Trophoblast cell (in vitro differentiated cells and primary cell): ENCODE data around the gene MEAF6.
A peak's percentile ranks its signal among the peaks of the same experiment; 100 is the strongest.
"Not testable (repeated sequence)": the region's sequence is repeated elsewhere in the genome, so short reads cannot be mapped to it uniquely, and the experiment has no call there.

Experiments used
- DNase-seq, 2 donors: peaks; one replicate each; pipeline ENCODE4 v3.0.0-alpha.2; 2016
- H2AFZ ChIP-seq: 2 replicates; pipeline ENCODE4 v1.6.1; 2013; ENCODE audit warnings: low read length, moderate library complexity, mild to moderate bottlenecking; ENCODE audit not compliant: insufficient read depth, poor library complexity
- H2AK5ac ChIP-seq: 2 replicates; pipeline ENCODE4 v1.6.1; 2013; ENCODE audit warnings: mild to moderate bottlenecking, low read length
- H2BK120ac ChIP-seq: 2 replicates; pipeline ENCODE4 v1.6.1; 2013; ENCODE audit warnings: low read length, mild to moderate bottlenecking, moderate library complexity; ENCODE audit not compliant: insufficient read depth, poor library complexity
- H2BK12ac ChIP-seq: 2 replicates; pipeline ENCODE4 v1.6.1; 2013; ENCODE audit warnings: mild to moderate bottlenecking, low read length, moderate library complexity
- H2BK5ac ChIP-seq: 2 replicates; pipeline ENCODE4 v1.6.1; 2013; ENCODE audit warnings: low read length, low read depth, moderate library complexity, mild to moderate bottlenecking; ENCODE audit not compliant: poor library complexity
- H3K14ac ChIP-seq: 2 replicates; pipeline ENCODE4 v1.6.1; 2013; ENCODE audit warnings: mild to moderate bottlenecking, low read length
- H3K18ac ChIP-seq: 2 replicates; pipeline ENCODE4 v1.6.1; 2013; ENCODE audit warnings: mild to moderate bottlenecking, low read length
- H3K23ac ChIP-seq: 2 replicates; pipeline ENCODE4 v1.6.1; 2013; ENCODE audit warnings: low read length
- H3K27ac ChIP-seq: 2 replicates; pipeline ENCODE4 v1.5.1; 2013; ENCODE audit warnings: low read depth, mild to moderate bottlenecking, inconsistent platforms, low read length, moderate library complexity
- H3K27me3 ChIP-seq: 2 replicates; pipeline ENCODE4 v1.6.1; 2013; ENCODE audit warnings: inconsistent platforms, mild to moderate bottlenecking, low read length, moderate library complexity; ENCODE audit not compliant: insufficient read depth
- H3K36me3 ChIP-seq, 2 experiments: 1 replicate in 1 of 2; 2 replicates in 1 of 2; pipeline ENCODE4 v1.6.1; 2013; ENCODE audit warnings: low read length in 2 of 2, mild to moderate bottlenecking in 2 of 2, moderate library complexity in 1 of 2; ENCODE audit not compliant: insufficient read depth in 2 of 2, control insufficient read depth in 1 of 2
- H3K4ac ChIP-seq: 2 replicates; pipeline ENCODE4 v1.6.1; 2013; ENCODE audit warnings: low read depth, mild to moderate bottlenecking, low read length, moderate library complexity
- H3K4me1 ChIP-seq, 2 experiments: 1 replicate in 1 of 2; 2 replicates in 1 of 2; pipeline ENCODE4 v1.6.1; 2013; ENCODE audit warnings: low read length in 2 of 2, mild to moderate bottlenecking in 2 of 2, moderate library complexity in 1 of 2; ENCODE audit not compliant: insufficient read depth in 2 of 2, control insufficient read depth in 1 of 2
- H3K4me2 ChIP-seq: 2 replicates; pipeline ENCODE4 v1.6.1; 2013; ENCODE audit warnings: inconsistent platforms, mild to moderate bottlenecking, low read length, moderate library complexity
- H3K4me3 ChIP-seq: 2 replicates; pipeline ENCODE4 v1.5.1; 2013; ENCODE audit warnings: mild to moderate bottlenecking, low read depth, low read length, inconsistent platforms
- H3K79me1 ChIP-seq: one replicate; pipeline ENCODE4 v1.6.1; 2013; ENCODE audit warnings: low read length
- H3K79me2 ChIP-seq: 2 replicates; pipeline ENCODE4 v1.6.1; 2013; ENCODE audit warnings: low read length, mild to moderate bottlenecking; ENCODE audit not compliant: control insufficient read depth, insufficient read depth, poor library complexity
- H3K9ac ChIP-seq: 2 replicates; pipeline ENCODE4 v1.6.1; 2013; ENCODE audit warnings: mild to moderate bottlenecking, low read length
- H3K9me3 ChIP-seq: 2 replicates; pipeline ENCODE4 v1.6.1; 2013; ENCODE audit warnings: low read depth, mild to moderate bottlenecking, control low read depth, inconsistent platforms, low read length; ENCODE audit not compliant: insufficient read depth
- H4K12ac ChIP-seq: 2 replicates; pipeline ENCODE4 v1.6.1; 2013; ENCODE audit warnings: low read depth, mild to moderate bottlenecking, low read length, moderate library complexity
- H4K8ac ChIP-seq: 2 replicates; pipeline ENCODE4 v1.6.1; 2013; ENCODE audit warnings: low read depth, mild to moderate bottlenecking, low read length, moderate library complexity
- H4K91ac ChIP-seq: one replicate; pipeline ENCODE4 v1.6.1; 2013; ENCODE audit warnings: low read depth, mild to moderate bottlenecking, low read length, moderate library complexity
- WGBS: extraction: QIAGEN DNeasy Blood & Tissue Kit; methylation state at CpG from one replicate; pipeline ENCODE4 v1.1.7; 2013; ENCODE audit warnings: missing lambda C conversion rate; ENCODE audit not compliant: insufficient read length, insufficient coverage; ENCODE audit errors: extremely low coverage; 5-methylcytosine and 5-hydroxymethylcytosine counted together

Gene MEAF6

DNA sequence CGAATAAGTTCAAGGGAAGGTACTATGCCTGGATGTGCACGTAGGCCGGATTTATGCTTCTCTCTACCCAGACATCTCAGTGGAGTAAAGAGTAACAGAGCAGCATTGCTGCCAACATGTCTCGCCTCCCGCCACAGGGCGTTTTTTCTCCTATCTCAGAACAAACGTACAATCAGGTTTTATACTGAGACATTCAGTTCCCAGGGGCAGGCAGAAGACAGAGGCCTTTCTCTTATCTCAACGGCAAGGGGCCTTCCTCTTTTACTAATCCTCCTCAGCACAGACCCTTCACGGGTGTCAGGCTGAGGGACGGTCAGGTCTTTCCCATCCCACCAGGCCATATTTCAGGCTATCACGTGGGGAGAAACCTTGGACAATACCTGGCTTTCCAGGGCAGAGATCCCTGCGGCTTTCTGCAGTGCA lies 45.4 kb upstream of the MEAF6 start:
- not testable (repeated sequence) for H2BK12ac ChIP-seq, H3K9me3 ChIP-seq, H3K79me1 ChIP-seq, H3K4me3 ChIP-seq, H3K23ac ChIP-seq, H3K27me3 ChIP-seq, H3K27ac ChIP-seq, H3K18ac ChIP-seq, H4K91ac ChIP-seq, H3K4me2 ChIP-seq, H3K14ac ChIP-seq, H2AFZ ChIP-seq, DNase-seq, H3K9ac ChIP-seq, H2BK5ac ChIP-seq, H4K8ac ChIP-seq, H3K36me3 ChIP-seq, H2BK120ac ChIP-seq, H4K12ac ChIP-seq, H3K4me1 ChIP-seq, H3K4ac ChIP-seq, H3K79me2 ChIP-seq, H2AK5ac ChIP-seq
- no CpG with 5 or more reads among the region's 12 CpGs for WGBS

DNA sequence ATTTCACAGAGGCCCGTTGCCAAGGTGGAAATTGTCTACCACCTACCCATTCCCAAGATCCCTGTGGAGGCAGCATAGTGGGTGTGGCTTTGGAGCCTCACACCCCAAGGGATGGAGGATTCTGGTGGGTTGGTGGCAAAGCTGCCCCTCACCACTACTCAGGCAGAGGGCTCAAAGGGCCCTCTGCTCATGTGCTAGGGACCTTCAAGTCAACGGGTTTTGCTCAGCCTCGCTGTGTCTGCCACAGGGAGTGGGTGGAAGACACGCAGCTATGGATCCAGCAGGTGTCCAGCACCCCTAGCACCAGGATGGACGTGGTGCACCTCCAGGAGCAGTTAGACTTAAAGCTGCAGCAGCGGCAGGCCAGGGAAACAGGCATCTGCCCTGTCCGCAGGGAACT lies 44.5 kb upstream of the MEAF6 start:
- no peaks in the 10 kb centered on the region for H3K27me3 ChIP-seq
- H3K14ac ChIP-seq: no peak overlapping the region
- WGBS: no CpG with 5 or more reads among the region's 7 CpGs
- H2BK12ac ChIP-seq: no peak overlapping the region
- no peak overlapping the region for H2AK5ac ChIP-seq
- H3K79me1 ChIP-seq: peaks cover 2% of the 10 kb centered on the region
- no peaks in the 10 kb centered on the region for H3K9me3 ChIP-seq
- no peak overlapping the region for H2AFZ ChIP-seq
- no peak overlapping the region for H2BK120ac ChIP-seq
- H4K8ac ChIP-seq: no peak overlapping the region
- peaks cover 3 to 6% of the 10 kb centered on the region in 2 experiments for H3K4me1 ChIP-seq
- H3K79me2 ChIP-seq: no peaks in the 10 kb centered on the region
- H3K9ac ChIP-seq: no peak overlapping the region
- no peak overlapping the region for H4K12ac ChIP-seq
- no peak overlapping the region for H3K4ac ChIP-seq
- H3K27ac ChIP-seq: no peak overlapping the region
- no peak overlapping the region for H2BK5ac ChIP-seq
- no peak overlapping the region for H4K91ac ChIP-seq
- H3K4me3 ChIP-seq: no peak overlapping the region
- no peak for DNase-seq
- no peak overlapping the region for H3K23ac ChIP-seq
- no peak overlapping the region for H3K4me2 ChIP-seq
- H3K18ac ChIP-seq: no peak overlapping the region
- peaks cover 0 to 9% of the 10 kb centered on the region in 2 experiments for H3K36me3 ChIP-seq

GRCh38 chr1:37558411-37558810 lies 43.8 kb upstream of the MEAF6 start:
- H3K79me1 ChIP-seq: peaks cover 5% of the 10 kb centered on the region

GRCh38 chr1:37557402-37557801 lies 42.8 kb upstream of the MEAF6 start:
- Histone ChIP-seq H3K36me3 (peaks cover 0 to 5% of the 10 kb centered on the region in 2 experiments), H2AFZ (no peak overlapping the region), H3K4me1 (peaks cover 5 to 14% of the 10 kb centered on the region in 2 experiments), H4K91ac (no peak overlapping the region), H3K4ac (no peak overlapping the region), H2BK12ac (no peak overlapping the region), H3K9ac (no peak overlapping the region), H3K4me2 (peak overlapping the region; percentile 53), H3K14ac (no peak overlapping the region), H2BK120ac (no peak overlapping the region), H4K8ac (peak overlapping the region; percentile 48), H3K4me3 (no peak overlapping the region), H4K12ac (no peak overlapping the region), H3K9me3 (no peaks in the 10 kb centered on the region), H2BK5ac (no peak overlapping the region), H3K27me3 (no peaks in the 10 kb centered on the region), H3K79me2 (peaks cover 6% of the 10 kb centered on the region), H3K23ac (no peak overlapping the region), H3K79me1 (peaks cover 5% of the 10 kb centered on the region), H3K18ac (no peak overlapping the region), H2AK5ac (no peak overlapping the region), H3K27ac (no peak overlapping the region)
- WGBS: no CpG with 5 or more reads among the region's 3 CpGs
- no peak for DNase-seq

More at GRCh38 chr1:37558411-37558810, 43.8 kb upstream of the MEAF6 start:
- Histone ChIP-seq H3K23ac (no peak overlapping the region), H3K27ac (no peak overlapping the region), H2BK120ac (no peak overlapping the region), H3K4me3 (no peak overlapping the region), H3K14ac (no peak overlapping the region), H2BK12ac (no peak overlapping the region), H3K9ac (no peak overlapping the region), H3K36me3 (peaks cover 0 to 9% of the 10 kb centered on the region in 2 experiments), H2AFZ (no peak overlapping the region), H3K9me3 (no peaks in the 10 kb centered on the region), H4K91ac (no peak overlapping the region), H3K27me3 (no peaks in the 10 kb centered on the region), H2AK5ac (no peak overlapping the region), H3K79me2 (peaks cover 6% of the 10 kb centered on the region), H3K4me1 (peaks cover 3 to 9% of the 10 kb centered on the region in 2 experiments), H2BK5ac (no peak overlapping the region), H4K8ac (no peak overlapping the region), H4K12ac (no peak overlapping the region), H3K4me2 (no peak overlapping the region), H3K4ac (no peak overlapping the region), H3K18ac (no peak overlapping the region)
- no peak for DNase-seq
- no CpG with 5 or more reads among the region's 1 CpG for WGBS
